ENCODE measurements around the gene SKOR1. TPM values are rescaled to one million over a fixed set of nuclear protein-coding genes. Genes with fewer than 3 reads are reported as not detected.

SKOR1 gene
- total RNA-seq, 4 donors from 2014 or later: 1.1 to 2.3 (median 1.5) TPM

DNA sequence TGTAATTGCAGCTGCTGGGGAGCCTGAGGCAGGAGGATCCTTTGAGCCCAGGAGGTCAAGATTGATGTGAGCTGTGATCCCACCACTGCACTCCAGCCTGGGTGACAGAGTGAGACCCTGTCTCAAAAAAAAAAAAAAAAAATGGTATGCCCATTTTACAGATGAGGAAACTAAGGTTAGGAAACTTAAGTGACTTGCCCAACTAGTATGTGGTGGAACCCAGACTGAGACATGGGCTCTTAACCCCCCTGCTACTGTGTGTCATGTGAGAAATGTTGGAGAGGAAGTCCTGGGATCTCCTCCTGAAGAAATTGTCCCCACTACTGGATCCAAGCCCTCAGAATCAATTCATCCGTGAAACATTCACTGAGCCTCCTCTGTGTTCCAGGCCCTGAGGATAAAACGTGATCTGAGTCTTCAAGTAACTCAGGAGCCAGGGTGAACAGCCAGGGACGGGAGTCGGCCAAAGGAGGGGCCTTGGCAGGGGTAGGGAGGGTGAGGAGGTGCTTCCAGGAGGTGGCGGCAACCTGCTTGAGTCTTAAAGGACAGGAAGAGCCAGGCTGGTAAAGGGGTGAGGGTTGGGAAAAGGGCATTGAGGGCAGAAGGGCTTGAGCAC is 34.1 kb downstream of the SKOR1 start:
- no peaks in the 10 kb centered on the region for H3K27me3 ChIP-seq
- no peak overlapping the region for H3K4me3 ChIP-seq
- peaks cover 14% of the 10 kb centered on the region for H3K4me1 ChIP-seq
- DNase-seq (ENCODE audit: low spot score in 2 of 2): peak in 1 of 2 donors; percentile 39
- H3K27ac ChIP-seq: no peak overlapping the region
- WGBS: 49% methylated on average over 5 of the region's 5 CpGs
- TF ChIP-seq, protein P1, sequence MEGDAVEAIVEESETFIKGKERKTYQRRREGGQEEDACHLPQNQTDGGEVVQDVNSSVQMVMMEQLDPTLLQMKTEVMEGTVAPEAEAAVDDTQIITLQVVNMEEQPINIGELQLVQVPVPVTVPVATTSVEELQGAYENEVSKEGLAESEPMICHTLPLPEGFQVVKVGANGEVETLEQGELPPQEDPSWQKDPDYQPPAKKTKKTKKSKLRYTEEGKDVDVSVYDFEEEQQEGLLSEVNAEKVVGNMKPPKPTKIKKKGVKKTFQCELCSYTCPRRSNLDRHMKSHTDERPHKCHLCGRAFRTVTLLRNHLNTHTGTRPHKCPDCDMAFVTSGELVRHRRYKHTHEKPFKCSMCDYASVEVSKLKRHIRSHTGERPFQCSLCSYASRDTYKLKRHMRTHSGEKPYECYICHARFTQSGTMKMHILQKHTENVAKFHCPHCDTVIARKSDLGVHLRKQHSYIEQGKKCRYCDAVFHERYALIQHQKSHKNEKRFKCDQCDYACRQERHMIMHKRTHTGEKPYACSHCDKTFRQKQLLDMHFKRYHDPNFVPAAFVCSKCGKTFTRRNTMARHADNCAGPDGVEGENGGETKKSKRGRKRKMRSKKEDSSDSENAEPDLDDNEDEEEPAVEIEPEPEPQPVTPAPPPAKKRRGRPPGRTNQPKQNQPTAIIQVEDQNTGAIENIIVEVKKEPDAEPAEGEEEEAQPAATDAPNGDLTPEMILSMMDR (IDR thresholded peaks at IDR 0.05): no peak
- TF ChIP-seq POLR2A (IDR thresholded peaks at IDR 0.05) (no peak), POLR2AphosphoS5 (IDR thresholded peaks at IDR 0.05) (no peak), EP300 (IDR thresholded peaks at IDR 0.05) (no peak)
- H3K9me3 ChIP-seq: no peaks in the 10 kb centered on the region
- H3K36me3 ChIP-seq: no peaks in the 10 kb centered on the region

DNA sequence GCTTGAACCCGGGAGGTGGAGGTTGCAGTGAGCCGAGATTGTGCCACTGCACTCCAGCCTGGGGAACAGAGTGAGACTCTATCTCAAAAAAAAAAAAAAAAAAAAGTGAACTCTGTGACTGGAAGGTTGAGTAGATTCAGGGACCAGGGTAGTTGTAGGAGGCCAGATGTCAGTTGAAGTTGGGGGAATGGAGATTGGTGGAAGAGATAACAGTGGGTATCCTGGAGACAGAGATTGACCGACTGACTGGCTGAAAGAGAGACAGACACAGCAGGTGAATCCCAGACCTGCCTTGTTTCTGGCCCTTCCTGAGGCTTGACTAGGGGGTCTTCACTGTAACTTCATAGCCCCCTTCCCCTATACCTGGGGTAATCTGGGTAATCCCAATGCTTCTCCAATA is 36.7 kb downstream of the SKOR1 start:
- DNase-seq (ENCODE audit: low spot score in 2 of 2): no peak
- no peaks in the 10 kb centered on the region for H3K27me3 ChIP-seq
- H3K27ac ChIP-seq: no peak overlapping the region
- TF ChIP-seq EP300 (IDR thresholded peaks at IDR 0.05) (no peak), POLR2A (IDR thresholded peaks at IDR 0.05) (no peak), POLR2AphosphoS5 (IDR thresholded peaks at IDR 0.05) (no peak)
- TF ChIP-seq, protein P1 (IDR thresholded peaks at IDR 0.05): no peak
- 92% methylated on average over 3 of the region's 3 CpGs for WGBS
- no peaks in the 10 kb centered on the region for H3K9me3 ChIP-seq
- H3K4me1 ChIP-seq: peaks cover 14% of the 10 kb centered on the region
- no peaks in the 10 kb centered on the region for H3K36me3 ChIP-seq
- H3K4me3 ChIP-seq: no peak overlapping the region

DNA sequence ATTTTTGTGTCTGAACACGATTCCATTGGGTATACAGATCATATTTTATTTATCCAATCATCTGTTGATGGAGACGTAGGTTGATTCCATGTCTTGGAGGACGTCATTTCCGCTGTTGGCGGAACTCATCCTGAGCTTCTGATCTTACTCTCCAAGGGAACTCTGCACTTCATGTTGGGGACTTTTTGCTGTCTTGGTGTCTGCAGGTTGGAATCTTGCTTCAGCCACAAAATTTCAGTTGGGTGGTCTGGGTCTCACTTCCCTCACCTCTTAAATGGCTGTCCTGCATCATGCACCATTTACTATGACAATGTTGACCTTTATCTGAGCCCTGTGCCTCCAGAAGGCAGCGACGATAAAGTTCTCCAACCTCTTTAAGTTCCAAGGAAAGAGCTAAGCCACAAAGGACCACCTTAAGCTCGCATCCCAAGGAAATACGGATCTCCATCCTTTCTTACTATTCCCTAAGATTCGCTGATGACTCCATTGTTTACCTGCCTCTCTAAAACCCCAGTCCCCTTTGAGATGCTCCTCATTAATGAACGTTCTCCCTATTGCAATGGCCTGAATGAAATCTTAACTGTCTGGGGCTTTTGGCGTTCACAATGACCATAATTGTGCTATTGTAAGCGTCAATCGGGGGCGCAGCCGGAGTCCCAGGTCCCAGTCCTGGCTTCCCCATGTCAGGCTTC is 37.6 kb downstream of the SKOR1 start:
- H3K27ac ChIP-seq: no peak overlapping the region
- 62% methylated on average over 16 of the region's 16 CpGs for WGBS
- peaks cover 14% of the 10 kb centered on the region for H3K4me1 ChIP-seq
- TF ChIP-seq POLR2A (IDR thresholded peaks at IDR 0.05) (no peak), EP300 (IDR thresholded peaks at IDR 0.05) (no peak), POLR2AphosphoS5 (IDR thresholded peaks at IDR 0.05) (no peak)
- TF ChIP-seq, protein P1 (IDR thresholded peaks at IDR 0.05): no peak
- no peaks in the 10 kb centered on the region for H3K9me3 ChIP-seq
- no peaks in the 10 kb centered on the region for H3K36me3 ChIP-seq
- DNase-seq (ENCODE audit: low spot score in 2 of 2): no peak
- H3K27me3 ChIP-seq: no peaks in the 10 kb centered on the region
- peak overlapping the region; percentile 49 for H3K4me3 ChIP-seq

DNA sequence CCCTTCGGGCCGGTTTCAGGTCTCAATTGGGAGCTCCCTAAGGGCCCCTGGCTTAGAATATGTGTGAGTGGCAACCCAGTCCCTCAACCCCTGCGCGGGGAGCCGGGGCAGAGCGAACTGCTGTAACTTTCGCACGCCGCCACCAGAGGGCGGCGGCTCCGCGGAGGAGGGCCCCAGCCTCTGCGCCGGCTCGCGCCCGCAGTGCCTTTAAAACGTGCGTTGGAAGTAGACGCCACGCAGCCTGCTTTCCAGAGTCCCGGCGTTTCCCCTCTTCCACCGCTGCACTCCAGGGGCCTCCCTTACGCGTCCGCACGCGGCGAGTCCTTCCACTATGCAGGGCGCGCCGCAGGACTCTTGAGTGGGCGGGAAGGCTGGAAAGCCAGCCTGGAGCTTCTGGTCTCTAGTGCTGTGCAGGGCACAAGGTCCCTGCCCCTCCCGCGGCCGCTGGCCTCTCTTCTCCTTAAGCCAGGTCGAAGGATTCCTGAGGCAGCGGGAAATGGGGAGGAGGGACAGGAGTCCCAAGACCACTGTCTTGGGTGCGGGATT is 38.2 kb downstream of the SKOR1 start:
- no peak overlapping the region for H3K27ac ChIP-seq
- no peaks in the 10 kb centered on the region for H3K9me3 ChIP-seq
- H3K36me3 ChIP-seq: no peaks in the 10 kb centered on the region
- peak; percentile 78 to 86 for DNase-seq (ENCODE audit: low spot score in 2 of 2)
- peaks cover 14% of the 10 kb centered on the region for H3K4me1 ChIP-seq
- H3K27me3 ChIP-seq: no peaks in the 10 kb centered on the region
- TF ChIP-seq, protein P1 (IDR thresholded peaks at IDR 0.05): peak; percentile 88 to 94
- no peak for TF ChIP-seq POLR2AphosphoS5 (IDR thresholded peaks at IDR 0.05)
- no peak for TF ChIP-seq POLR2A (IDR thresholded peaks at IDR 0.05)
- TF ChIP-seq EP300 (IDR thresholded peaks at IDR 0.05): no peak
- 2% methylated on average over 34 of the region's 41 CpGs for WGBS
- H3K4me3 ChIP-seq: peak overlapping the region; percentile 49

DNA sequence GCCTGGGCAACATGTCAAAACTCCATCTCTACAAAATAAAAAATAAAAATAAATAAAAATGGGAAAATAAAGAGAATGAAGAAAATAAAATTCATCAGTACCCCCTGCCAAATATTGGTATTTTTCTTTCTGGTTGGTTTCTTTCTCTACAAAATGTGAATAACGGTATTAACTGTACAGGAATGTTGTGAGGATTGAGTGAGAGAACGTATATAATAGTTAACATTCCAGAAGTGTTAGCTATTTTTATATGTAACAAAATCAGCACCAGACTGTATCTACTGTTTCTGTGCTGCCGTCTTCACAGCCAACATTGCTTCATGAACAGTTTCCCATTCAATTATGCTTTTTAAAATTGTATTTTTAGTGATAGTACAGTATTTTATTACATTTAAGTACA is 40.0 kb downstream of the SKOR1 start:
- H3K36me3 ChIP-seq: no peaks in the 10 kb centered on the region
- H3K27ac ChIP-seq: no peak overlapping the region
- no peaks in the 10 kb centered on the region for H3K9me3 ChIP-seq
- no peak overlapping the region for H3K4me3 ChIP-seq
- DNase-seq (ENCODE audit: low spot score in 2 of 2): no peak
- TF ChIP-seq EP300 (IDR thresholded peaks at IDR 0.05) (no peak), POLR2A (IDR thresholded peaks at IDR 0.05) (no peak), POLR2AphosphoS5 (IDR thresholded peaks at IDR 0.05) (no peak)
- TF ChIP-seq, protein P1 (IDR thresholded peaks at IDR 0.05): no peak
- H3K27me3 ChIP-seq: no peaks in the 10 kb centered on the region
- 61% methylated on average over 3 of the region's 3 CpGs for WGBS
- peaks cover 14% of the 10 kb centered on the region for H3K4me1 ChIP-seq

Data from suprapubic skin (tissue), 4 donors.